ENCODE results near the gene MEIOC. TPM values are rescaled to one million over a fixed set of nuclear protein-coding genes. Genes with fewer than 3 reads are reported as not detected.
"Not testable (repeated sequence)": the region's sequence is repeated elsewhere in the genome, so short reads cannot be mapped to it uniquely, and the experiment has no call there.

Gene MEIOC
- total RNA-seq, 1 donor from 2014 or later, result 0.60 TPM

DNA sequence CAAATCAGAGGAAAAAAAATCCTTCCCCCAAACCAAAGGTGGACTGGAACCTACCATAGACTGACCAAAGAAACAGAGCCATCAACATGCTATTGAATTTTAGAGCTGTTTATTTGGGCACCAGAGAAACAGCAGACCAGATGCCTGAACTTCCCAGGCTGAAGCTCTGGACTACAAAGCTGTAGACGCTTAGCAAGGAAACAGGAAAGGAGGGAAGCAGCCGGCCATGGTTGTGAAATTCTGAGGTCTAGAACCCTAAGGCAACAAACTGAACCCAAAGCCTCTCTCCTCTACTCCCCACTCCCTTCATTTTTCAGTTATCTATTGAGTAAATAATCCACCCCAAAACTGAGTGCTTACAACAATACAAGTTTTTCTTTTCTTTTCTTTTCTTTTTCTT is 45.4 kb upstream of the MEIOC start:
- Mint-ChIP-seq H3K27ac (no peak overlapping the region), H3K9me3 (no peaks in the 10 kb centered on the region), H3K36me3 (no peaks in the 10 kb centered on the region), H3K27me3 (no peaks in the 10 kb centered on the region), H3K4me1 (ENCODE audit: unreplicated experiment) (peaks cover 24% of the 10 kb centered on the region), H3K4me3 (no peak overlapping the region)
- no peak for DNase-seq (ENCODE audit: extremely low spot score, unreplicated experiment)
- no peak for TF ChIP-seq CTCF (conservative IDR thresholded peaks at IDR 0.05)

GRCh38 chr17:44614862-44615261 is 41.4 kb upstream of the MEIOC start:
- H3K27me3 Mint-ChIP-seq, result no peaks in the 10 kb centered on the region

GRCh38 chr17:44618652-44619051 is 37.6 kb upstream of the MEIOC start:
- not testable (repeated sequence) for DNase-seq (ENCODE audit: extremely low spot score, unreplicated experiment); H3K27me3 Mint-ChIP-seq; H3K4me1 Mint-ChIP-seq (ENCODE audit: unreplicated experiment); H3K9me3 Mint-ChIP-seq; H3K36me3 Mint-ChIP-seq; H3K27ac Mint-ChIP-seq; H3K4me3 Mint-ChIP-seq

More at GRCh38 chr17:44614862-44615261, 41.4 kb upstream of the MEIOC start:
- Mint-ChIP-seq H3K4me3 (no peak overlapping the region), H3K4me1 (ENCODE audit: unreplicated experiment) (peaks cover 19% of the 10 kb centered on the region), H3K9me3 (no peaks in the 10 kb centered on the region), H3K36me3 (no peaks in the 10 kb centered on the region), H3K27ac (no peak overlapping the region)
- TF ChIP-seq CTCF (conservative IDR thresholded peaks at IDR 0.05), result no peak
- no peak for DNase-seq (ENCODE audit: extremely low spot score, unreplicated experiment)

- peaks cover 3% of the 10 kb centered on the region for H3K27me3 Mint-ChIP-seq
- H3K9me3 Mint-ChIP-seq, result no peaks in the 10 kb centered on the region
- no peaks in the 10 kb centered on the region for H3K36me3 Mint-ChIP-seq
- no peak overlapping the region for H3K27ac Mint-ChIP-seq
- H3K4me3 Mint-ChIP-seq, result no peak overlapping the region
- DNase-seq (ENCODE audit: extremely low spot score, unreplicated experiment), result no peak
- TF ChIP-seq CTCF (conservative IDR thresholded peaks at IDR 0.05), result no peak
- H3K4me1 Mint-ChIP-seq (ENCODE audit: unreplicated experiment), result peaks cover 11% of the 10 kb centered on the region
These were observed 33.1 kb upstream of the MEIOC start for GRCh38 chr17:44623070-44623725.

DNA sequence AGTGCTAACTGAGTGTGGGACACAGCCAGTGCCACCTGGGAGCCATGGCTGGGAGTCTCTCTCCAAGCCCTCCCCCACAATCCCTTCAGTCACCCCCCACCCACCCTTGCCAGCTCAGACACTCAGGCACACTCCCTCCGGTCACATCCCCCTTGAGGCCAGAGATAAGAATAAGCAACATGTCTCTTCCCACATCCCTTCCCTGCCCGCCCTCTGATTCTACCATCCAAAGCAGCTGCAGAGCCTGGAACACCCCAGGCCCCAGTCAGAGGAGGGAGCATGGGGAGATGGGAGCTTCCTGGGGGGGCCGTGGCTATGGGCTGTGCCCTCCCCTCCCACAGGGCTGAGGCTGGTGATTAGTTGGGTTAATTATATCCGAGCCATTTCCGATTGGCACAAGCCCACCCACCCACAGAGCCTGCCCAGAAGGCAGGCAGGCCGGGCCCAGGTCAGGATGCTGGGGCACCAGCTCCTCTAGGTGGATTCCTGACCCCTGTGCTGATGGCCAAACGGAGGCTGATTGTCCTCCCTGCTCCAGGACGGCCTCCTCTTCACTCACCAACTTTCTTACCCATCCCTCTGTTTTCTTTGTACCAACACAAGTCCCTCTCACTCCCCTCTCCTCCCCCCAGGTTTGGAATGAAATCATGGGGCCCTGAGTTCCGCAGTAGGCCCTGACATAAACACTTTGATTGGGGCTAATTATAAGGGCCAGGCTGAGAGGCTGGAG is 28.6 kb upstream of the MEIOC start:
- Mint-ChIP-seq H3K4me3 (peak overlapping the region; percentile 65), H3K27me3 (no peaks in the 10 kb centered on the region), H3K4me1 (ENCODE audit: unreplicated experiment) (peaks cover 23% of the 10 kb centered on the region), H3K9me3 (no peaks in the 10 kb centered on the region), H3K27ac (peak overlapping the region; percentile 82), H3K36me3 (no peaks in the 10 kb centered on the region)
- no peak for TF ChIP-seq CTCF (conservative IDR thresholded peaks at IDR 0.05)
- no peak for DNase-seq (ENCODE audit: extremely low spot score, unreplicated experiment)
